Sigmoid colon (tissue), 4 donors: Measurements from ENCODE around the gene P4HTM.

Experiments used
- CTCF ChIP-seq, 4 experiments: fragments of 450-650 bp in 3 of 4; fragments of 200-600 bp in 1 of 4; IDR thresholded peaks; one replicate each; pipeline ENCODE4 v1.5.1; 2016 to 2019; ENCODE audit warnings: antibody characterized with exemption in 4 of 4, mild to moderate bottlenecking in 3 of 4, moderate library complexity in 2 of 4
- EP300 ChIP-seq, 4 donors: sonication (generic); formaldehyde crosslinking; IDR thresholded peaks; one replicate each; pipeline ENCODE4 v1.6.1; 2017; ENCODE audit warnings: antibody characterized with exemption in 4 of 4
- POLR2AphosphoS5 ChIP-seq, 4 donors: sonication (generic); formaldehyde crosslinking; IDR thresholded peaks; one replicate each; pipeline ENCODE4 v1.6.1; 2017; ENCODE audit warnings: antibody characterized with exemption in 4 of 4

- TF ChIP-seq CTCF (IDR thresholded peaks at IDR 0.05) (no peak), EP300 (IDR thresholded peaks at IDR 0.05) (no peak), POLR2AphosphoS5 (IDR thresholded peaks at IDR 0.05) (no peak)
These were observed 27.7 kb upstream of the P4HTM start for GRCh38 chr3:48962340-48962739.
